Measurements from ENCODE around the gene TESK2.

Gene TESK2

DNA sequence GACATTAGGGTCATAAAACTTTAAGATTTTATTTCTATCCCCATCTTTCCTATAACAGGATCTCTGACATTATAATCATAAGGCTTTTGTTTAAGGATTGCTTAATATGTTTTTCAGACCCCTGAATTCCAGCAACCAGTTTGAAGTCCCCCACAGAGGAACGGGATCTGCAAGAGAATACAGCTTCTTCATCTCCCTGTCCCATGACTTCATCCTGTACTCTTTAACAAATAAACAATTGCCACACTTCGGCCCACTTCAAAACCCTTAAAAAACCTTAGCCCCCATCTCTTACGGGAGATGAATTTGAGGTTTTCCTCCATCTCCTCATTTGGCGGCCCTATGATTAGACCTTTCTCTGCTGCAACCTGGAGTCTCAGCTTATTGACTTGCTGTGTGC is 35.8 kb downstream of the TESK2 start:
- ChIA-PET POLR2A (no interaction called here), CTCF (no interaction called here)
- no peaks in the 10 kb centered on the region for H3K27me3 ChIP-seq (replicated peaks in 2 of 5; ENCODE audit: control insufficient read depth in 4 of 5, insufficient read depth in 5 of 5, low read length in 4 of 5)
- no peaks in the 10 kb centered on the region for H3K9me3 ChIP-seq (ENCODE audit: control extremely low read depth in 1 of 5, control insufficient read depth in 4 of 5, insufficient read depth in 2 of 5, low read depth in 1 of 5, low read length in 4 of 5)
- H3K36me3 ChIP-seq (ENCODE audit: control insufficient read depth in 4 of 4, insufficient read depth in 4 of 4, low read length in 3 of 4): peaks cover 0 to 5% (median 0%) of the 10 kb centered on the region in 4 experiments
- no peak overlapping the region for H3K4me3 ChIP-seq (ENCODE audit: control insufficient read depth in 1 of 7, extremely low read depth in 1 of 7, insufficient read depth in 4 of 7, low read depth in 2 of 7, low read length in 6 of 7)
- no peak overlapping the region for H3K27ac ChIP-seq (ENCODE audit: insufficient read depth in 1 of 2, low read depth in 1 of 2, low read length in 2 of 2, poor library complexity in 1 of 2, severe bottlenecking in 2 of 2)
- 91% methylated on average over 4 of the region's 4 CpGs for WGBS (ENCODE audit: insufficient coverage)
- H3K4me1 ChIP-seq (ENCODE audit: control extremely low read depth in 1 of 4, control insufficient read depth in 4 of 4, insufficient read depth in 4 of 4, low read length in 3 of 4): no peaks in the 10 kb centered on the region
- no peak for DNase-seq

DNA sequence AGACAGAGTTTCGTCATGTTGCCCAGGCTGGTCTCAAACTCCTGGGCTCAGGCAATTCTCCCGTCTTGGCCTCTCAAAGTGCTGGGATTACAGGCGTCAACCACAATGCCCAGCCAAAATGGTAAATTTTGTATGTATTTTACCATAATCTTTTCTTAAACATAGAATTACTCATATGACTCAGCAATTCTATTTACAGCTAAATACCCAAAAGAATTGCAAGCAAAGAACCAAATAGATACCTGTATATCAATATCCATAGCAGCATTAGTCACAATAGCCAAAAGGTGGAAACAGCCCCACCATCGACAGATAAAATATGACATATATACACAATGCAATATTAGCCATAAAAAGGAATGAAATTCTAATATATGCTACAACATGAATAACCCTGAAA is 36.5 kb downstream of the TESK2 start:
- 90% methylated on average over 2 of the region's 4 CpGs for WGBS (ENCODE audit: insufficient coverage)
- H3K27ac ChIP-seq (ENCODE audit: insufficient read depth in 1 of 2, low read depth in 1 of 2, low read length in 2 of 2, poor library complexity in 1 of 2, severe bottlenecking in 2 of 2): no peak overlapping the region

GRCh38 chr1:45452503-45452902 is 38.5 kb downstream of the TESK2 start:
- DNase-seq: no peak
- no peaks in the 10 kb centered on the region for H3K4me1 ChIP-seq (ENCODE audit: control extremely low read depth in 1 of 4, control insufficient read depth in 4 of 4, insufficient read depth in 4 of 4, low read length in 3 of 4)
- no peaks in the 10 kb centered on the region for H3K27me3 ChIP-seq (replicated peaks in 2 of 5; ENCODE audit: control insufficient read depth in 4 of 5, insufficient read depth in 5 of 5, low read length in 4 of 5)
- POLR2A ChIA-PET: no interaction called here
- no peak overlapping the region for H3K27ac ChIP-seq (ENCODE audit: insufficient read depth in 1 of 2, low read depth in 1 of 2, low read length in 2 of 2, poor library complexity in 1 of 2, severe bottlenecking in 2 of 2)
- peaks cover 0 to 5% (median 0%) of the 10 kb centered on the region in 4 experiments for H3K36me3 ChIP-seq (ENCODE audit: control insufficient read depth in 4 of 4, insufficient read depth in 4 of 4, low read length in 3 of 4)
- WGBS (ENCODE audit: insufficient coverage): 100% methylated on average over 3 of the region's 3 CpGs
- H3K4me3 ChIP-seq (ENCODE audit: control insufficient read depth in 1 of 7, extremely low read depth in 1 of 7, insufficient read depth in 4 of 7, low read depth in 2 of 7, low read length in 6 of 7): no peak overlapping the region
- CTCF ChIA-PET: no interaction called here
- H3K9me3 ChIP-seq (ENCODE audit: control extremely low read depth in 1 of 5, control insufficient read depth in 4 of 5, insufficient read depth in 2 of 5, low read depth in 1 of 5, low read length in 4 of 5): no peaks in the 10 kb centered on the region

More for the DNA sequence above, 36.5 kb downstream of the TESK2 start:
- ChIA-PET CTCF (no interaction called here), POLR2A (no interaction called here)
- Histone ChIP-seq H3K36me3 (ENCODE audit: control insufficient read depth in 4 of 4, insufficient read depth in 4 of 4, low read length in 3 of 4) (peaks cover 0 to 5% (median 0%) of the 10 kb centered on the region in 4 experiments), H3K9me3 (ENCODE audit: control extremely low read depth in 1 of 5, control insufficient read depth in 4 of 5, insufficient read depth in 2 of 5, low read depth in 1 of 5, low read length in 4 of 5) (no peaks in the 10 kb centered on the region), H3K4me3 (ENCODE audit: control insufficient read depth in 1 of 7, extremely low read depth in 1 of 7, insufficient read depth in 4 of 7, low read depth in 2 of 7, low read length in 6 of 7) (no peak overlapping the region), H3K4me1 (ENCODE audit: control extremely low read depth in 1 of 4, control insufficient read depth in 4 of 4, insufficient read depth in 4 of 4, low read length in 3 of 4) (no peaks in the 10 kb centered on the region), H3K27me3 (replicated peaks in 2 of 5; ENCODE audit: control insufficient read depth in 4 of 5, insufficient read depth in 5 of 5, low read length in 4 of 5) (no peaks in the 10 kb centered on the region)
- no peak for DNase-seq

DNA sequence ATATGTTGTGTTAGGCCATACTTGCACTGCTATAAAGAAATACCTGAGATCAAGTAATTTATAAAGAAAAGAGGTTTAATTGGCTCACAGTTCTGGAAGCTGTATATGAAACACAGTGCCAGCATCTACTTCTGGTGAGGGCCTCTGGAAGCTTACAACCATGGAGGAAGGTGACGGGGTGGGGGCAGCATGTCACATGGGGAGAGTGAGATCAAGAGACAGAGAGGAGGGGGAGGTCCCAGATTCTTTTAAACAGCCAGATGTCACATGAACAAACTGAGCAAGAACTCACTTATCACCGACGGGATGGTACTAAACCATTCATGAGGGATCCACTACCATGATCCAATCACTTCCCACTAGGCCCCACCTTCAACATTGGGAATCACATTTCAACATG is 42.6 kb downstream of the TESK2 start:
- H3K27ac ChIP-seq (ENCODE audit: insufficient read depth in 1 of 2, low read depth in 1 of 2, low read length in 2 of 2, poor library complexity in 1 of 2, severe bottlenecking in 2 of 2): no peak overlapping the region
- H3K27me3 ChIP-seq (replicated peaks in 2 of 5; ENCODE audit: control insufficient read depth in 4 of 5, insufficient read depth in 5 of 5, low read length in 4 of 5): no peaks in the 10 kb centered on the region
- H3K4me3 ChIP-seq (ENCODE audit: control insufficient read depth in 1 of 7, extremely low read depth in 1 of 7, insufficient read depth in 4 of 7, low read depth in 2 of 7, low read length in 6 of 7): no peak overlapping the region
- CTCF ChIA-PET: no interaction called here
- H3K36me3 ChIP-seq (ENCODE audit: control insufficient read depth in 4 of 4, insufficient read depth in 4 of 4, low read length in 3 of 4): no peaks in the 10 kb centered on the region
- 100% methylated on average over 2 of the region's 3 CpGs for WGBS (ENCODE audit: insufficient coverage)
- H3K4me1 ChIP-seq (ENCODE audit: control extremely low read depth in 1 of 4, control insufficient read depth in 4 of 4, insufficient read depth in 4 of 4, low read length in 3 of 4): no peaks in the 10 kb centered on the region
- POLR2A ChIA-PET: no interaction called here
- H3K9me3 ChIP-seq (ENCODE audit: control extremely low read depth in 1 of 5, control insufficient read depth in 4 of 5, insufficient read depth in 2 of 5, low read depth in 1 of 5, low read length in 4 of 5): no peaks in the 10 kb centered on the region
- DNase-seq: no peak

DNA sequence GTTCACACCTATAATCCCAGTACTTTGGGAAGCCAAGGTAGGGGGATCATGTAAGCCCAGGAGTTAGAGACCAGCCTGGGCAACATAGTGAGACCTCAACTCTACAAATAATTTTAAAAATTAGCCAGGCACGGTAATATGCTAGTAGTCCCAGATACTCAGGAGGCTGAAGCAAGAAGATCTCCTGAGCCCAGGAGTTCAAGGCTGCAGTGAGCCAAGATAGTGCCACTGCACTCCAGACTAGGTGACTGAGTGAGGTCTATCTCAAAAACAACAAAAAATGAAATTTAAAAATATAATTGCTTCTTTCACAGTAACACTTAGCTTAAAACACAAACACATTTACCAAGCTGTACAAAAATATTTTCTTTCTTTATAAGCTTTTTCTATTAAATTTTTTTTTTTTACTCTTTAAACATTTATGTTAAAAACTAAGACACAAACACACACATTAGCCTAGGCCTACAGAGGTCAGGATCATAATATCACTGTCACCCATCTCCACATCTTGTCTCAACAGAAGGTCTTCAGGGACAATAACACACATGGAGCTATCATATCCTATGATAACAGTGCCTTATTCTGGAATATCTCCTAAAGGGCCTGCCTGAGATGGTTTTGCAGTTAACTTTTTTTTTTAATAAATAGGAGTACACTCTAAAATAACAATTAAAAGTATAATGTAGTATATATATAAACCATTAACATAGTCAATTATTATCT is 43.9 kb downstream of the TESK2 start:
- no peak overlapping the region for H3K27ac ChIP-seq (ENCODE audit: insufficient read depth in 1 of 2, low read depth in 1 of 2, low read length in 2 of 2, poor library complexity in 1 of 2, severe bottlenecking in 2 of 2)
- no peak for DNase-seq
- no CpG with 5 or more reads among the region's 1 CpG for WGBS (ENCODE audit: insufficient coverage)
- no peak overlapping the region for H3K4me3 ChIP-seq (ENCODE audit: control insufficient read depth in 1 of 7, extremely low read depth in 1 of 7, insufficient read depth in 4 of 7, low read depth in 2 of 7, low read length in 6 of 7)
- POLR2A ChIA-PET: no interaction called here
- H3K27me3 ChIP-seq (replicated peaks in 2 of 5; ENCODE audit: control insufficient read depth in 4 of 5, insufficient read depth in 5 of 5, low read length in 4 of 5): no peaks in the 10 kb centered on the region
- H3K36me3 ChIP-seq (ENCODE audit: control insufficient read depth in 4 of 4, insufficient read depth in 4 of 4, low read length in 3 of 4): no peaks in the 10 kb centered on the region
- no peaks in the 10 kb centered on the region for H3K9me3 ChIP-seq (ENCODE audit: control extremely low read depth in 1 of 5, control insufficient read depth in 4 of 5, insufficient read depth in 2 of 5, low read depth in 1 of 5, low read length in 4 of 5)
- CTCF ChIA-PET: interaction anchor here (0.7 to 2.3 kb wide), 3 partner anchors 23 to 45 kb away, joined by 3 to 5 read pairs (median 3); partner anchors contain the start of gene TESK2
- no peaks in the 10 kb centered on the region for H3K4me1 ChIP-seq (ENCODE audit: control extremely low read depth in 1 of 4, control insufficient read depth in 4 of 4, insufficient read depth in 4 of 4, low read length in 3 of 4)

GRCh38 chr1:45446530-45446929 is 44.4 kb downstream of the TESK2 start:
- POLR2A ChIA-PET: no interaction called here
- WGBS (ENCODE audit: insufficient coverage): no CpG with 5 or more reads among the region's 1 CpG
- CTCF ChIA-PET: interaction anchor here (0.7 to 2.3 kb wide), 3 partner anchors 22 to 46 kb away, joined by 3 to 5 read pairs (median 3); partner anchors contain the start of gene TESK2

DNA sequence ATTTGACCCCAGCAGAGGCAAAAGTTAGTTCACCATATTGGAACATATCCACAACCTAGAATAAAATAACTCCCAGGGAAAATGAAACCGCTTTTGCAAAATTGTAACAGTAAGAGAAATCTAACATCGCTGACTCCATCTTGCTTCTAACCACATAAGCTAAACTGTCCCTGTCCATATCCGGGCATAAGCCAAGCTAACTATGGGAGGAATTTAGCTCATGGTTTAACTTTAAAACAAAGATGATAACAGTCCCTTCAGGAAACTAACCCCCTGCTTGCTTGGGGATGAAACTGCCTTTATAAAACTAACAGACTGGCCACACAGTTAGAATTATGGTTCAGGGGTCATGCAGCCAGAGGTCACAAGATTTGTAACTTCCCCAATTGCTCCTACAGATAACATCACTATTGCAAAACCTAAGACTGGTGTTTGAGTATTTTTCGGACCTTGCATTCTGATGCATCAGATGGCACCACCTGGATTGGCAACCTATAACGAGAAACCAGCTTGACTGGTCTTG is 46.3 kb downstream of the TESK2 start:
- ChIA-PET CTCF (no interaction called here), POLR2A (no interaction called here)
- Histone ChIP-seq H3K36me3 (ENCODE audit: control insufficient read depth in 4 of 4, insufficient read depth in 4 of 4, low read length in 3 of 4) (no peaks in the 10 kb centered on the region), H3K27ac (ENCODE audit: insufficient read depth in 1 of 2, low read depth in 1 of 2, low read length in 2 of 2, poor library complexity in 1 of 2, severe bottlenecking in 2 of 2) (no peak overlapping the region), H3K27me3 (replicated peaks in 2 of 5; ENCODE audit: control insufficient read depth in 4 of 5, insufficient read depth in 5 of 5, low read length in 4 of 5) (no peaks in the 10 kb centered on the region), H3K9me3 (ENCODE audit: control extremely low read depth in 1 of 5, control insufficient read depth in 4 of 5, insufficient read depth in 2 of 5, low read depth in 1 of 5, low read length in 4 of 5) (no peaks in the 10 kb centered on the region), H3K4me3 (ENCODE audit: control insufficient read depth in 1 of 7, extremely low read depth in 1 of 7, insufficient read depth in 4 of 7, low read depth in 2 of 7, low read length in 6 of 7) (no peak overlapping the region), H3K4me1 (ENCODE audit: control extremely low read depth in 1 of 4, control insufficient read depth in 4 of 4, insufficient read depth in 4 of 4, low read length in 3 of 4) (no peaks in the 10 kb centered on the region)
- no peak for DNase-seq
- WGBS (ENCODE audit: insufficient coverage): 100% methylated on average over 2 of the region's 5 CpGs

More at GRCh38 chr1:45446530-45446929, 44.4 kb downstream of the TESK2 start:
- H3K4me1 ChIP-seq (ENCODE audit: control extremely low read depth in 1 of 4, control insufficient read depth in 4 of 4, insufficient read depth in 4 of 4, low read length in 3 of 4): no peaks in the 10 kb centered on the region
- no peaks in the 10 kb centered on the region for H3K27me3 ChIP-seq (replicated peaks in 2 of 5; ENCODE audit: control insufficient read depth in 4 of 5, insufficient read depth in 5 of 5, low read length in 4 of 5)
- H3K4me3 ChIP-seq (ENCODE audit: control insufficient read depth in 1 of 7, extremely low read depth in 1 of 7, insufficient read depth in 4 of 7, low read depth in 2 of 7, low read length in 6 of 7): no peak overlapping the region
- DNase-seq: no peak
- H3K9me3 ChIP-seq (ENCODE audit: control extremely low read depth in 1 of 5, control insufficient read depth in 4 of 5, insufficient read depth in 2 of 5, low read depth in 1 of 5, low read length in 4 of 5): no peaks in the 10 kb centered on the region
- H3K36me3 ChIP-seq (ENCODE audit: control insufficient read depth in 4 of 4, insufficient read depth in 4 of 4, low read length in 3 of 4): no peaks in the 10 kb centered on the region
- no peak overlapping the region for H3K27ac ChIP-seq (ENCODE audit: insufficient read depth in 1 of 2, low read depth in 1 of 2, low read length in 2 of 2, poor library complexity in 1 of 2, severe bottlenecking in 2 of 2)
